OCI-LY1 (cell line): ENCODE data around the gene MED29.

Experiments
- H2AFZ ChIP-seq: fragments of 200-600 bp; sonication (generic), shearing (Covaris generic); 2 replicates; pipeline ENCODE4 v1.6.0; 2014; ENCODE audit warnings: antibody characterized with exemption, mild to moderate bottlenecking, low read length
- H3F3A ChIP-seq: fragments of 200-600 bp; sonication (generic), shearing (Covaris generic); 2 replicates; pipeline ENCODE4 v1.6.0; 2014; ENCODE audit warnings: mild to moderate bottlenecking, antibody characterized with exemption, low read length, moderate library complexity; ENCODE audit not compliant: insufficient read depth
- H3K27ac ChIP-seq: fragments of 200-600 bp; sonication (generic); 2 replicates; pipeline ENCODE4 v1.5.1; 2014; ENCODE audit warnings: low read length, mixed run types, mild to moderate bottlenecking, low read depth; ENCODE audit not compliant: poor library complexity, severe bottlenecking
- H3K27me3 ChIP-seq: fragments of 200-600 bp; sonication (generic); 2 replicates; pipeline ENCODE4 v1.6.0; 2014; ENCODE audit warnings: antibody characterized with exemption, mild to moderate bottlenecking, low read length, moderate library complexity; ENCODE audit not compliant: insufficient read depth
- H3K36me3 ChIP-seq: fragments of 200-600 bp; sonication (generic); 2 replicates; pipeline ENCODE4 v1.6.1; 2014; ENCODE audit warnings: mild to moderate bottlenecking, antibody characterized with exemption, low read length, moderate library complexity, mixed read lengths; ENCODE audit not compliant: insufficient read depth
- H3K4me1 ChIP-seq: fragments of 200-600 bp; sonication (generic); 2 replicates; pipeline ENCODE4 v1.5.1; 2014; ENCODE audit warnings: mild to moderate bottlenecking, low read length, moderate library complexity; ENCODE audit not compliant: insufficient read depth, severe bottlenecking
- H3K4me2 ChIP-seq: fragments of 200-600 bp; sonication (generic), shearing (Covaris generic); 2 replicates; pipeline ENCODE4 v1.6.1; 2014; ENCODE audit warnings: low read length
- H3K4me3 ChIP-seq: fragments of 200-600 bp; sonication (generic); 2 replicates; pipeline ENCODE4 v1.5.1; 2014; ENCODE audit warnings: low read length, low read depth, mild to moderate bottlenecking, mixed read lengths; ENCODE audit not compliant: poor library complexity, severe bottlenecking
- H3K79me2 ChIP-seq: fragments of 200-600 bp; shearing (Covaris generic); 2 replicates; pipeline ENCODE4 v1.6.1; 2016; ENCODE audit warnings: mixed run types, low read length, mixed read lengths; ENCODE audit not compliant: insufficient read depth
- H3K9ac ChIP-seq: fragments of 200-600 bp; sonication (generic), shearing (Covaris generic); 2 replicates; pipeline ENCODE4 v1.6.1; 2014; ENCODE audit warnings: mild to moderate bottlenecking, low read length, mixed read lengths
- H3K9me2 ChIP-seq: fragments of 200-600 bp; sonication (generic), shearing (Covaris generic); 2 replicates; pipeline ENCODE4 v1.6.1; 2014; ENCODE audit warnings: low read depth, mild to moderate bottlenecking, low read length, mixed read lengths
- H3K9me3 ChIP-seq: fragments of 200-600 bp; shearing (Covaris generic); 2 replicates; pipeline ENCODE4 v1.6.1; 2014; ENCODE audit warnings: low read length, mixed read lengths
- H4K20me1 ChIP-seq: fragments of 200-600 bp; sonication (generic), shearing (Covaris generic); 2 replicates; pipeline ENCODE4 v1.6.0; 2016; ENCODE audit warnings: mild to moderate bottlenecking, low read length; ENCODE audit not compliant: insufficient read depth
- EZH2 ChIP-seq: fragments of 200-600 bp; sonication (generic), shearing (Covaris generic); IDR thresholded peaks from 2 replicates; pipeline ENCODE4 v1.8.0; 2017; ENCODE audit warnings: borderline replicate concordance, mixed run types, mild to moderate bottlenecking, antibody characterized with exemption, low read length, moderate library complexity, mixed read lengths
- TF ChIP-seq, protein P1 (sequence below): fragments of 200-600 bp; sonication (generic), shearing (Covaris generic); IDR thresholded peaks from 2 replicates; pipeline ENCODE4 v1.5.1; 2017; ENCODE audit warnings: mild to moderate bottlenecking, antibody characterized with exemption, low read length, moderate library complexity, mixed read lengths

Gene MED29

DNA sequence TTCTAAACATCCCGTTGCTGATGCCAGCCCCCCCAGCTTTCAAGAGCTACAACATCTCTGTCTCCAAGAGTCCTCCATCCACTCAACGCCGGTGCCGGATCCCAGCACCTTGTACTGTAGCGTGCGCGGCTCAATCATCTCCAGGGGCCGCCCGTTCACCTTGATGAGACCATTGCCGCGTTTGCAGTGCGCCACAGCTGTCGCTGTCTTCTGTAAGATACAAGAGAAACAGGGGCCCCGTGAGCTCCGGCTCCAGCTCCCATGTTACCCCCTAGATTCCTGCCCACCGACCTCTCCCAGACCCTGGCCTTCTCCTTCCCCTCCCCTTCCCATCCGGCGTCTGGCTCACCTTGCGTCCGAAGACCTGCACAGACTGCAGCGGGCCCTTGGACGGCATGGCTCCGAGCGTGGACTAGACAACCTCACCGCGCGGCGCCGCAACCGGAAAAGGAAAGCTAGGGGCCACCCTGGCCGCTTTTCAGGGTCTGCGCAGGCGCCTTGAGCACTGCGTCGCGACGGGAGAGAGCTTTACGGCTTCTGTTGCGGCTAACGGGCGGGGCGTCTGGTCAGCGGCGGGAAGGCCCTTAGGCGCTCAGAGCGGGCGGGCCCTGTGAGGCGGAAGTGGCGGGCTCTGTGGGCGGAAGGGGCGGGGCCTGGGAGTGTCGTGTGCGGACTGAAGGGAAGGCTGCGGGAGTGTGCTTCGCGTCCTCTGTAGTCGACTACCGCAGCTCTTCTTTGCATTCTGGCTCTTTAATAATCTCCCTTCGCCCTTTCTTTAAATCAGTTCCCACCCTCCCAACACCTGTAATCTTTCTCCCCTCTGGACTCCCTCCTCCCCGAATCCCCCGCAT, 44.5 kb downstream of the MED29 start, which contains the start of gene RPS16:
TSS of gene RPS16 (minus strand) at position 451 of the 851 bp plus-strand sequence. CDS start at position 397, 54 bp downstream.
- no peaks in the 10 kb centered on the region for H3K9me2 ChIP-seq
- peaks cover 39% of the 10 kb centered on the region for H3K4me1 ChIP-seq
- H3K4me3 ChIP-seq, result peak within 1 kb of the TSS; percentile 97
- peak within 1 kb of the TSS; percentile 88 for H3K4me2 ChIP-seq
- peaks cover 5% of the 10 kb centered on the region; the same call in 1 of the 2 replicates for H3F3A ChIP-seq
- peaks cover 44% of the 10 kb centered on the region for H3K36me3 ChIP-seq
- no peak within 1 kb of the TSS for H2AFZ ChIP-seq
- H3K79me2 ChIP-seq, result peaks cover 9% of the 10 kb centered on the region; the same call in 1 of the 2 replicates
- no peaks in the 10 kb centered on the region for H3K9me3 ChIP-seq
- H3K27me3 ChIP-seq, result no peaks in the 10 kb centered on the region
- peak within 1 kb of the TSS; percentile 51 for H3K27ac ChIP-seq
- 0 out of 2 replicates have a peak, but pooled peaks cover 2% of the 10 kb centered on the region for H4K20me1 ChIP-seq
- H3K9ac ChIP-seq, result peak within 1 kb of the TSS; percentile 98
- TF ChIP-seq, protein P1, sequence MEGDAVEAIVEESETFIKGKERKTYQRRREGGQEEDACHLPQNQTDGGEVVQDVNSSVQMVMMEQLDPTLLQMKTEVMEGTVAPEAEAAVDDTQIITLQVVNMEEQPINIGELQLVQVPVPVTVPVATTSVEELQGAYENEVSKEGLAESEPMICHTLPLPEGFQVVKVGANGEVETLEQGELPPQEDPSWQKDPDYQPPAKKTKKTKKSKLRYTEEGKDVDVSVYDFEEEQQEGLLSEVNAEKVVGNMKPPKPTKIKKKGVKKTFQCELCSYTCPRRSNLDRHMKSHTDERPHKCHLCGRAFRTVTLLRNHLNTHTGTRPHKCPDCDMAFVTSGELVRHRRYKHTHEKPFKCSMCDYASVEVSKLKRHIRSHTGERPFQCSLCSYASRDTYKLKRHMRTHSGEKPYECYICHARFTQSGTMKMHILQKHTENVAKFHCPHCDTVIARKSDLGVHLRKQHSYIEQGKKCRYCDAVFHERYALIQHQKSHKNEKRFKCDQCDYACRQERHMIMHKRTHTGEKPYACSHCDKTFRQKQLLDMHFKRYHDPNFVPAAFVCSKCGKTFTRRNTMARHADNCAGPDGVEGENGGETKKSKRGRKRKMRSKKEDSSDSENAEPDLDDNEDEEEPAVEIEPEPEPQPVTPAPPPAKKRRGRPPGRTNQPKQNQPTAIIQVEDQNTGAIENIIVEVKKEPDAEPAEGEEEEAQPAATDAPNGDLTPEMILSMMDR, result no peak
- TF ChIP-seq EZH2, result no peak

DNA sequence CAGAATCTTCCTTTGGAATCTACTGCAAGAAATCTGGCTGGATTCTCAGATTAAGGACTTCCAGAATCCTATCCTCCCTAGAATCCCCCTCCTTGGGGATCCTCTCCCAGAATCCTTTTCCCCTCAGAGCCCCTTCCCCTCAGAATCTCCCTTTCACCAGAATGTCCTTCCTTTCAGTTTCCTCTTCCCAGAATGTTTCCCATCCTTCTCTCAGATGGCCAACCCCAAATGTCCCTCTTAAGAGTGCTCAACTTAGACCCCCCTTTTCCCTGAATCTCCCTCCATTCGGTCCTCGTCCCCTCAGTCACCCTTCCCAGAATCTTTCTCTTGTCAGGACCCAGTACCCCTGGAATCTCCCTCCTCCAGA, 45.2 kb downstream of the MED29 start:
- Histone ChIP-seq H3K9ac (peak overlapping the region; percentile 96), H4K20me1 (0 out of 2 replicates have a peak, but pooled peaks cover 2% of the 10 kb centered on the region), H2AFZ (no peak overlapping the region), H3F3A (peaks cover 5% of the 10 kb centered on the region; the same call in 1 of the 2 replicates), H3K9me3 (no peaks in the 10 kb centered on the region), H3K79me2 (peaks cover 9% of the 10 kb centered on the region; the same call in 1 of the 2 replicates), H3K4me1 (peaks cover 44% of the 10 kb centered on the region), H3K9me2 (no peaks in the 10 kb centered on the region), H3K36me3 (peaks cover 40% of the 10 kb centered on the region), H3K27ac (peak overlapping the region; percentile 39), H3K4me2 (peak overlapping the region; percentile 88), H3K4me3 (peak overlapping the region; percentile 97), H3K27me3 (no peaks in the 10 kb centered on the region)
- no peak for TF ChIP-seq EZH2
- TF ChIP-seq, protein P1, result no peak

DNA sequence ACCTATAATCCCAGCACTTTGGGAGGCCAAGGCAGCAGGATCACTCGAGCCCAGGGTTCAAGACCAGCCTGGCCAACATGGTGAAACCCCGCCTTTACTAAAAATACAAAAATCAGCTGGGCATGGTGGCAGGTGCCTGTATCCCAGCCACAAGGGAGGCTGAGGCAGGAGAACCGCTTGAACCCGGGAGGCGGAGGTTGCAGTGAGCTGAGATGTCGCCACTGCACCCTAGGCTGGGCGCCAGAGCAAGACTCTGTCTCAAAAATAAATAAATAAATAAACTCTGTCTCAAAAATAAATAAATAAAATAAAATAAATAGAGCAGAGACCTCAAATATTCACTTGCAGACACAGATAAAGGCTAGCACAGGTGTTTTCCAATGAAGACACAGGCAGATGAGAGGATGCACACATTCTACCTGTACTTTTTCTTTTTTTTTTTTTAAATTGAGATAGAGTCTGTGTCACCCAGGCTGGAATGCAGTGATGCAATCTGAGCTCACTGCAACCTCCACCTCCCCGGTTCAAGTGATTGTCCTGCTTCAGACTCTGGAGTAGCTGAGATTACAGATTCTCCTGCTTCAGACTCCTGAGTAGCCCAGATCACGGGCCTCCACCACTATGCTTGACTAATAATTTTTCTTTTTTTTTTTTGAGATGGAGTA, 47.2 kb downstream of the MED29 start:
- Histone ChIP-seq H3K4me2 (no peak overlapping the region), H3K79me2 (peaks cover 9% of the 10 kb centered on the region; the same call in 1 of the 2 replicates), H3K27me3 (no peaks in the 10 kb centered on the region), H3K36me3 (peaks cover 22% of the 10 kb centered on the region), H3K4me3 (no peak overlapping the region), H4K20me1 (0 out of 2 replicates have a peak, but pooled peaks cover 2% of the 10 kb centered on the region), H3K9ac (no peak overlapping the region), H2AFZ (no peak overlapping the region), H3F3A (peaks cover 5% of the 10 kb centered on the region; the same call in 1 of the 2 replicates), H3K9me2 (no peaks in the 10 kb centered on the region), H3K4me1 (peaks cover 46% of the 10 kb centered on the region), H3K9me3 (no peaks in the 10 kb centered on the region), H3K27ac (no peak overlapping the region)
- TF ChIP-seq, protein P1, result no peak
